IMR-90 (cell line): ENCODE results near the gene CIB2. TPM values are rescaled to one million over a fixed set of nuclear protein-coding genes. Genes with fewer than 3 reads are reported as not detected.

Source experiments
- ATAC-seq: fragments of 200-7000 bp; cut with Tn5 transposase; 2 replicates; pipeline ENCODE4 v1.9.1; 2020; ENCODE audit warnings: low read depth, mild to moderate bottlenecking, moderate library complexity
- BruUV-seq: library from RNA; stranded (reverse); fragments of 400-500 nt; replicated peaks from 2 replicates; lab custom pipeline; 2021; lab: Mats Ljungman, UMichigan
- CTCF ChIA-PET: fragments of 300-600 bp; formaldehyde crosslinking; extraction: SDS; loops from one replicate; lab custom pipeline; 2021; ENCODE audit warnings: antibody characterized with exemption; lab: Yijun Ruan, JAX
- POLR2A ChIA-PET: fragments of 300-600 bp; sonication (Branson Sonifier 250); formaldehyde crosslinking; loops from one replicate; lab custom pipeline; 2022; ENCODE audit warnings: antibody characterized with exemption; ENCODE audit not compliant: unreplicated experiment; lab: Charles Lee
- DNase-seq: peaks from one replicate; pipeline ENCODE4 v3.0.0; 2013
- H2AFZ ChIP-seq: replicated peaks from 2 replicates; pipeline ENCODE3; 2013; ENCODE audit warnings: low read length, mild to moderate bottlenecking; ENCODE audit not compliant: poor library complexity
- H2AK5ac ChIP-seq: 2 replicates; pipeline ENCODE4 v1.6.1; 2013; ENCODE audit warnings: low read depth, low read length, inconsistent platforms
- H2AK9ac ChIP-seq: replicated peaks from 2 replicates; pipeline ENCODE3; 2013; ENCODE audit warnings: mild to moderate bottlenecking, low read depth, low read length, moderate library complexity; ENCODE audit not compliant: poor library complexity
- H2BK120ac ChIP-seq: 2 replicates; pipeline ENCODE4 v1.6.1; 2013; ENCODE audit warnings: low read depth, low read length, inconsistent platforms
- H2BK15ac ChIP-seq: 3 replicates; pipeline ENCODE4 v1.6.1; 2013; ENCODE audit warnings: low read depth, low read length, inconsistent platforms
- H2BK20ac ChIP-seq: 2 replicates; pipeline ENCODE4 v1.6.1; 2013; ENCODE audit warnings: low read depth, mild to moderate bottlenecking, inconsistent platforms, low read length, moderate library complexity
- H2BK5ac ChIP-seq: 2 replicates; pipeline ENCODE4 v1.6.1; 2013; ENCODE audit warnings: mild to moderate bottlenecking, low read depth, low read length, inconsistent platforms; ENCODE audit not compliant: poor library complexity, severe bottlenecking
- H3K14ac ChIP-seq: replicated peaks from 2 replicates; pipeline ENCODE4 v1.6.1; 2013; ENCODE audit warnings: low read depth, low read length, inconsistent platforms
- H3K18ac ChIP-seq: 2 replicates; pipeline ENCODE4 v1.6.1; 2013; ENCODE audit warnings: low read depth, low read length, control low read depth
- H3K23ac ChIP-seq: 2 replicates; pipeline ENCODE4 v1.6.1; 2013; ENCODE audit warnings: low read depth, low read length, inconsistent platforms
- H3K27ac ChIP-seq: 2 replicates; pipeline ENCODE4 v1.5.1; 2013; ENCODE audit warnings: mild to moderate bottlenecking, control low read depth, low read length; ENCODE audit not compliant: insufficient read depth
- H3K27me3 ChIP-seq: 2 replicates; pipeline ENCODE4 v1.6.1; 2013; ENCODE audit warnings: low read length; ENCODE audit not compliant: control insufficient read depth, insufficient read depth
- H3K36me3 ChIP-seq: 2 replicates; pipeline ENCODE4 v1.6.1; 2013; ENCODE audit warnings: low read length, mixed read lengths; ENCODE audit not compliant: control insufficient read depth, insufficient read depth
- H3K4ac ChIP-seq: 2 replicates; pipeline ENCODE4 v1.6.1; 2013; ENCODE audit warnings: low read depth, low read length, inconsistent platforms
- H3K4me1 ChIP-seq: 2 replicates; pipeline ENCODE4 v1.6.1; 2013; ENCODE audit warnings: low read length, mixed read lengths; ENCODE audit not compliant: control insufficient read depth, insufficient read depth
- H3K4me2 ChIP-seq: 2 replicates; pipeline ENCODE4 v1.6.1; 2013; ENCODE audit warnings: low read depth, mild to moderate bottlenecking, control low read depth, low read length, moderate library complexity
- H3K4me3 ChIP-seq: 2 replicates; pipeline ENCODE4 v1.5.1; 2013; ENCODE audit warnings: low read depth, mild to moderate bottlenecking, control low read depth, low read length, moderate library complexity; ENCODE audit not compliant: insufficient read depth
- H3K56ac ChIP-seq: 2 replicates; pipeline ENCODE4 v1.6.1; 2013; ENCODE audit warnings: low read length, inconsistent platforms; ENCODE audit not compliant: insufficient read depth; ENCODE audit errors: extremely low read depth
- H3K79me1 ChIP-seq, 2 experiments: 2 replicates each; pipeline ENCODE4 v1.6.1; 2013; ENCODE audit warnings: low read length in 2 of 2, inconsistent platforms in 1 of 2, low read depth in 1 of 2
- H3K9ac ChIP-seq: 2 replicates; pipeline ENCODE4 v1.6.1; 2013; ENCODE audit warnings: low read depth, low read length, control low read depth
- H3K9me1 ChIP-seq: 2 replicates; pipeline ENCODE4 v1.6.1; 2013; ENCODE audit warnings: low read length, inconsistent platforms; ENCODE audit not compliant: insufficient read depth
- H3K9me3 ChIP-seq: 2 replicates; pipeline ENCODE4 v1.6.1; 2013; ENCODE audit warnings: low read length; ENCODE audit not compliant: control insufficient read depth, insufficient read depth
- H4K20me1 ChIP-seq: 2 replicates; pipeline ENCODE4 v1.6.1; 2013; ENCODE audit warnings: low read length, inconsistent platforms; ENCODE audit not compliant: insufficient read depth
- H4K5ac ChIP-seq: 2 replicates; pipeline ENCODE4 v1.6.1; 2013; ENCODE audit warnings: mild to moderate bottlenecking, low read depth, low read length, control low read depth
- H4K8ac ChIP-seq, 2 experiments: 2 replicates each; pipeline ENCODE4 v1.6.1; 2013; ENCODE audit warnings: low read depth in 2 of 2, low read length in 2 of 2, control low read depth in 1 of 2, inconsistent platforms in 1 of 2
- H4K91ac ChIP-seq: 2 replicates; pipeline ENCODE4 v1.6.1; 2013; ENCODE audit warnings: low read depth, low read length, inconsistent platforms; ENCODE audit not compliant: insufficient read depth
- BHLHE40 ChIP-seq: fragments of 150-350 bp; IDR thresholded peaks from 2 replicates; pipeline ENCODE4 v1.6.1; 2016; ENCODE audit warnings: mild to moderate bottlenecking, low read depth, low read length
- CHD1 ChIP-seq: IDR thresholded peaks from 2 replicates; pipeline ENCODE4 v1.6.1; 2012; ENCODE audit warnings: low read depth, low read length, improper control_type of control experiment
- CTCF ChIP-seq: conservative IDR thresholded peaks from 2 replicates; pipeline ENCODE4 v1.5.1; 2012; ENCODE audit warnings: mild to moderate bottlenecking, low read depth, low read length, improper control_type of control experiment
- ELK1 ChIP-seq: fragments of 150-350 bp; IDR thresholded peaks from 2 replicates; pipeline ENCODE4 v1.6.1; 2016; ENCODE audit warnings: low read depth, mild to moderate bottlenecking, low read length, moderate library complexity, borderline replicate concordance
- MAZ ChIP-seq: IDR thresholded peaks from 2 replicates; pipeline ENCODE4 v1.6.1; 2012; ENCODE audit warnings: low read depth, mild to moderate bottlenecking, low read length, improper control_type of control experiment, moderate library complexity, borderline replicate concordance
- MXI1 ChIP-seq: IDR thresholded peaks from 2 replicates; pipeline ENCODE4 v1.6.1; 2012; ENCODE audit warnings: low read depth, mild to moderate bottlenecking, low read length, moderate library complexity, borderline replicate concordance
- RCOR1 ChIP-seq: IDR thresholded peaks from 2 replicates; pipeline ENCODE4 v1.6.1; 2012; ENCODE audit warnings: mild to moderate bottlenecking, low read length, improper control_type of control experiment; ENCODE audit not compliant: insufficient replicate concordance
- RFX5 ChIP-seq: IDR thresholded peaks from 2 replicates; pipeline ENCODE4 v1.8.0; 2012; ENCODE audit warnings: low read depth, mild to moderate bottlenecking, low read length, moderate library complexity
- SMC3 ChIP-seq: fragments of 150-350 bp; IDR thresholded peaks from 2 replicates; pipeline ENCODE4 v1.6.1; 2016; ENCODE audit warnings: low read depth, mild to moderate bottlenecking, antibody characterized with exemption, low read length, moderate library complexity
- WGBS, 2 experiments: methylation state at CpG; one replicate each; pipeline versions ENCODE4 v1.1.5 to v1.1.7; 2013; ENCODE audit warnings: missing lambda C conversion rate in 2 of 2; ENCODE audit not compliant: insufficient read length in 1 of 2; ENCODE audit errors: extremely low coverage in 2 of 2; 5-methylcytosine and 5-hydroxymethylcytosine counted together
- dilution Hi-C: fragments of 300-500 bp; cut with HindIII; formaldehyde crosslinking; loops from one replicate; pipeline ENCODE4 v1.14.3; 2018; ENCODE audit warnings: low sequenced_read_pairs; ENCODE audit not compliant: unreplicated experiment
- in situ Hi-C: fragments of 300-500 bp; cut with MboI; formaldehyde crosslinking; loops from 3 replicates; pipeline ENCODE4 v1.14.3; 2019; ENCODE audit warnings: low sequenced_read_pairs, inconsistent platforms, mixed read lengths
- intact Hi-C: fragments of 100-400 bp; cut with micrococcal nuclease; formaldehyde crosslinking; loops from 2 replicates; pipeline ENCODE4 v1.10.0; 2022
- polyA plus RNA-seq, 3 experiments: library from polyadenylated mRNA; depleted of rRNA; stranded (reverse); fragments of >200 nt; gene quantifications; 2 replicates each; pipeline ENCODE4 v1.2.3, GENCODE V29; 2012; ENCODE audit warnings: low replicate concordance in 1 of 3
- total RNA-seq: library from RNA; depleted of rRNA; stranded (reverse); fragments of >200 nt; gene quantifications from 2 replicates; pipeline ENCODE4 v1.2.3, GENCODE V29; 2012

Gene CIB2
- total and polyA plus RNA-seq, 2 of the 4 experiments (the other 2 are of a cell fraction) = 2.2 to 2.4 TPM

DNA sequence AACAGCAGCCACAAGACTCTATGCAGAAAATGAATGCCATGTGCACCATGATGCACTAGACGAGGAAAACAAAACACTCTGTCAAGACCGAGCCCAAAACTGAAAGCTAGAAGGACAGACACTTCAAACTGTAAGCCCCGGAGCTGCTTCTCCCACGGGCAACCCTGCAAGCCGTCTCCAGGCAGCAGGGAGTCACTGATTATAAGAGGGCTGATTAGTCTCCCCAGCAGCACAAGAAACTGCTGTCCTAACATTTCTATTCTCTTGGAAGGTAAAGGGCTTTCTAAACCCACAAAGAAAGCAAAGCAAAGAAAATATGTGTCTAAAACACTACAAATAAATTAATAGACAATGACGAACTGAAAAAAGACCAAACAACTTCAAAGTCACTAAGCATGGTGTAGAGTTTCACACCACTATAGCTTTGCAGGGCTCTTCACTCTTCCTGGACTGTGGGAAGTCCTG, 69.2 kb downstream of the CIB2 start:
- H3K4me2 ChIP-seq = peak overlapping the region; percentile 80
- H3K23ac ChIP-seq = peak overlapping the region; percentile 55
- CTCF ChIA-PET = interaction anchor here (0.6 to 1.2 kb wide), 2 partner anchors 12 to 52 kb away, joined by 3 read pairs; no protein-coding TSS in a partner anchor
- ATAC-seq (peak; percentile 6; the same call in 1 of the 2 replicates), DNase-seq (peak; percentile 53)
- H3K14ac ChIP-seq = peak overlapping the region; percentile 32
- peaks cover 25 to 79% of the 10 kb centered on the region in 2 experiments for H3K79me1 ChIP-seq
- H4K5ac ChIP-seq = peak overlapping the region; percentile 3; the same call in 1 of the 2 replicates
- H4K20me1 ChIP-seq = peaks cover 59% of the 10 kb centered on the region
- peaks cover 39% of the 10 kb centered on the region for H3K4me1 ChIP-seq
- no TSS peak for BruUV-seq
- 20% methylated on average over 1 of the region's 6 CpGs; no CpG with 5 or more reads in 1 of the 2 experiments for WGBS, 2 experiments
- in situ Hi-C loops = no loop called here
- 0 out of 2 replicates have a peak overlapping the region, but pooled peaks have one; percentile 10 for H2BK120ac ChIP-seq
- peak overlapping the region; percentile 19; the same call in 1 of the 2 replicates for H3K4me3 ChIP-seq
- H3K56ac ChIP-seq = no peak overlapping the region
- H3K9me1 ChIP-seq = peaks cover 45% of the 10 kb centered on the region
- 0 out of 3 replicates have a peak overlapping the region, but pooled peaks have one; percentile 8 for H2BK15ac ChIP-seq
- 0 out of 2 replicates have a peak, but pooled peaks cover 2% of the 10 kb centered on the region for H3K36me3 ChIP-seq
- POLR2A ChIA-PET = no interaction called here
- no peak overlapping the region; the same call in 1 of the 2 replicates for H3K4ac ChIP-seq
- H3K9ac ChIP-seq = peak overlapping the region; percentile 50; the same call in 1 of the 2 replicates
- dilution Hi-C loops = no loop called here
- TF ChIP-seq MXI1 (no peak; the same call in 1 of the 2 replicates), ELK1 (no peak), MAZ (no peak), RFX5 (no peak), CHD1 (no peak), CTCF (no peak), BHLHE40 (no peak), RCOR1 (no peak), SMC3 (no peak)
- H3K27me3 ChIP-seq = no peaks in the 10 kb centered on the region
- peak overlapping the region; percentile 12; the same call in 1 of the 2 replicates for H3K18ac ChIP-seq
- peak overlapping the region; percentile 17; the same call in 1 of the 2 replicates for H3K27ac ChIP-seq
- intact Hi-C loops = loop anchor here (2.0 kb wide), 1 partner anchor 39 kb away; no protein-coding TSS in a partner anchor
- H2AK5ac ChIP-seq = no peak overlapping the region
- no peak overlapping the region for H2AFZ ChIP-seq
- H2BK20ac ChIP-seq = no peak overlapping the region
- no peak overlapping the region for H2AK9ac ChIP-seq
- peak overlapping the region; percentile 7 for H2BK5ac ChIP-seq
- H4K8ac ChIP-seq = no peak overlapping the region
- no peaks in the 10 kb centered on the region for H3K9me3 ChIP-seq
- no peak overlapping the region for H4K91ac ChIP-seq
